HEK293 (cell line): ENCODE results near the gene SH3GLB2.

Experiments used
- BCL11B ChIP-seq: fragments of 450-650 bp; formaldehyde crosslinking; IDR thresholded peaks from 2 replicates; pipeline ENCODE4 v1.5.1; 2016; ENCODE audit warnings: low read depth, missing biosample characterization, missing genetic modification characterization
- ELK4 ChIP-seq: IDR thresholded peaks from 2 replicates; pipeline ENCODE4 v1.6.1; 2011; ENCODE audit warnings: mild to moderate bottlenecking, low read depth, low read length, borderline replicate concordance
- OSR2 ChIP-seq: fragments of 450-650 bp; formaldehyde crosslinking; IDR thresholded peaks from 2 replicates; pipeline ENCODE4 v1.5.1; 2016; ENCODE audit warnings: missing biosample characterization, missing genetic modification characterization
- SETDB1 ChIP-seq: IDR thresholded peaks from one replicate; pipeline ENCODE4 v1.6.1; 2017; ENCODE audit warnings: mild to moderate bottlenecking, low read length, moderate library complexity, mixed read lengths; ENCODE audit not compliant: insufficient read length
- TCF7L2 ChIP-seq: IDR thresholded peaks from 2 replicates; pipeline ENCODE4 v1.6.1; 2011; ENCODE audit warnings: low read depth, mild to moderate bottlenecking, inconsistent platforms, low read length, moderate library complexity, borderline replicate concordance
- ZFP3 ChIP-seq: fragments of 450-650 bp; formaldehyde crosslinking; IDR thresholded peaks from 2 replicates; pipeline ENCODE4 v1.5.1; 2016; ENCODE audit warnings: low read depth, missing biosample characterization, missing genetic modification characterization
- ZNF148 ChIP-seq: fragments of 450-650 bp; formaldehyde crosslinking; IDR thresholded peaks from 2 replicates; pipeline ENCODE4 v1.5.0; 2017; ENCODE audit warnings: missing biosample characterization, missing genetic modification characterization, borderline replicate concordance
- ZNF221 ChIP-seq: fragments of 450-650 bp; formaldehyde crosslinking; IDR thresholded peaks from 2 replicates; pipeline ENCODE4 v1.5.1; 2017; ENCODE audit warnings: missing biosample characterization, missing genetic modification characterization, borderline replicate concordance
- ZNF24 ChIP-seq: fragments of 450-650 bp; formaldehyde crosslinking; IDR thresholded peaks from 2 replicates; pipeline ENCODE4 v1.5.1; 2016; ENCODE audit warnings: missing biosample characterization, missing genetic modification characterization
- ZNF266 ChIP-seq: fragments of 450-650 bp; formaldehyde crosslinking; IDR thresholded peaks from 2 replicates; pipeline ENCODE4 v1.5.1; 2016; ENCODE audit warnings: missing biosample characterization, missing genetic modification characterization, low read depth
- ZNF280D ChIP-seq: fragments of 450-650 bp; formaldehyde crosslinking; IDR thresholded peaks from 2 replicates; pipeline ENCODE4 v1.5.1; 2016; ENCODE audit warnings: missing biosample characterization, missing genetic modification characterization
- ZNF350 ChIP-seq: fragments of 450-650 bp; formaldehyde crosslinking; IDR thresholded peaks from 2 replicates; pipeline ENCODE4 v1.5.0; 2017; ENCODE audit warnings: missing biosample characterization, mild to moderate bottlenecking, missing genetic modification characterization
- ZNF404 ChIP-seq: fragments of 450-650 bp; formaldehyde crosslinking; IDR thresholded peaks from 2 replicates; pipeline ENCODE4 v1.5.1; 2017; ENCODE audit warnings: missing biosample characterization, missing genetic modification characterization
- ZNF426 ChIP-seq: fragments of 450-650 bp; formaldehyde crosslinking; IDR thresholded peaks from 2 replicates; pipeline ENCODE4 v1.5.1; 2017; ENCODE audit warnings: missing biosample characterization, missing genetic modification characterization, mild to moderate bottlenecking, inconsistent platforms, moderate library complexity
- ZNF433 ChIP-seq: fragments of 450-650 bp; formaldehyde crosslinking; IDR thresholded peaks from 2 replicates; pipeline ENCODE4 v1.5.1; 2016; ENCODE audit warnings: missing biosample characterization, missing genetic modification characterization, low read depth
- ZNF48 ChIP-seq: fragments of 450-650 bp; formaldehyde crosslinking; IDR thresholded peaks from 2 replicates; pipeline ENCODE4 v1.5.1; 2016; ENCODE audit warnings: missing biosample characterization, missing genetic modification characterization
- ZNF518A ChIP-seq: fragments of 450-650 bp; formaldehyde crosslinking; conservative IDR thresholded peaks from 2 replicates; pipeline ENCODE4 v1.5.1; 2016; ENCODE audit warnings: low read depth, missing biosample characterization, missing genetic modification characterization
- ZNF529 ChIP-seq: fragments of 450-650 bp; formaldehyde crosslinking; IDR thresholded peaks from 2 replicates; pipeline ENCODE4 v1.5.1; 2017; ENCODE audit warnings: missing genetic modification characterization, missing biosample characterization; ENCODE audit not compliant: insufficient replicate concordance
- ZNF585B ChIP-seq: fragments of 450-650 bp; formaldehyde crosslinking; IDR thresholded peaks from 2 replicates; pipeline ENCODE4 v1.5.1; 2016; ENCODE audit warnings: missing biosample characterization, missing genetic modification characterization
- ZNF629 ChIP-seq: fragments of 450-650 bp; formaldehyde crosslinking; IDR thresholded peaks from 2 replicates; pipeline ENCODE4 v1.5.1; 2017; ENCODE audit warnings: missing biosample characterization, missing genetic modification characterization
- ZNF660 ChIP-seq: fragments of 450-650 bp; IDR thresholded peaks from 2 replicates; pipeline ENCODE4 v1.5.1; 2018; ENCODE audit warnings: missing biosample characterization, mild to moderate bottlenecking, missing genetic modification characterization
- ZNF664 ChIP-seq: fragments of 450-650 bp; formaldehyde crosslinking; IDR thresholded peaks from 2 replicates; pipeline ENCODE4 v1.5.1; 2016; ENCODE audit warnings: missing biosample characterization, missing genetic modification characterization
- ZNF677 ChIP-seq: fragments of 450-650 bp; IDR thresholded peaks from 2 replicates; pipeline ENCODE4 v1.5.0; 2018; ENCODE audit warnings: missing biosample characterization, mild to moderate bottlenecking, missing genetic modification characterization, moderate library complexity
- ZNF785 ChIP-seq: fragments of 450-650 bp; formaldehyde crosslinking; IDR thresholded peaks from 2 replicates; pipeline ENCODE4 v1.5.1; 2016; ENCODE audit warnings: missing biosample characterization, missing genetic modification characterization
- ZNF837 ChIP-seq: fragments of 450-650 bp; formaldehyde crosslinking; IDR thresholded peaks from 2 replicates; pipeline ENCODE4 v1.5.1; 2016; ENCODE audit warnings: missing biosample characterization, missing genetic modification characterization
- ZSCAN16 ChIP-seq: fragments of 450-650 bp; formaldehyde crosslinking; IDR thresholded peaks from 2 replicates; pipeline ENCODE4 v1.5.1; 2016; ENCODE audit warnings: missing biosample characterization, missing genetic modification characterization
- ZSCAN18 ChIP-seq: fragments of 450-650 bp; formaldehyde crosslinking; IDR thresholded peaks from 2 replicates; pipeline ENCODE4 v1.5.1; 2016; ENCODE audit warnings: missing biosample characterization, missing genetic modification characterization

Gene SH3GLB2

GRCh38 chr9:129036241-129036922, 8.3 kb upstream of the SH3GLB2 start, which contains the start of gene MIGA2 (continued):
- no peak for TF ChIP-seq ZNF280D (tag by site-specific recombination)
- TF ChIP-seq ZNF221 (tag by site-specific recombination), result no peak
- no peak; the same call in 1 of the 2 replicates for TF ChIP-seq ZNF660
- no peak for TF ChIP-seq ZNF664 (tag by site-specific recombination)
- no peak for TF ChIP-seq ELK4
- no peak for TF ChIP-seq ZSCAN18
- TF ChIP-seq OSR2 (tag by site-specific recombination), result peak; percentile 28; the same call in 1 of the 2 replicates
- no peak for TF ChIP-seq ZNF426 (tag by site-specific recombination)
- no peak for TF ChIP-seq BCL11B
- no peak for TF ChIP-seq ZSCAN16 (tag by site-specific recombination)
- no peak for TF ChIP-seq ZNF585B
- TF ChIP-seq ZNF785 (tag by site-specific recombination), result no peak
- TF ChIP-seq ZNF837 (tag by site-specific recombination), result peak; percentile 24; the same call in 1 of the 2 replicates
- TF ChIP-seq ZNF48, result no peak
- TF ChIP-seq ZNF24 (tag by site-specific recombination), result peak; percentile 67; the same call in 1 of the 2 replicates
- TF ChIP-seq TCF7L2, result no peak
- peak; percentile 59; the same call in 1 of the 2 replicates for TF ChIP-seq ZNF629 (tag by site-specific recombination)
- TF ChIP-seq ZNF148 (tag by site-specific recombination), result no peak
- no peak for TF ChIP-seq SETDB1
- TF ChIP-seq ZNF350 (tag by site-specific recombination), result no peak
- TF ChIP-seq ZFP3 (tag by site-specific recombination), result no peak
- no peak for TF ChIP-seq ZNF677 (tag by site-specific recombination)
- no peak for TF ChIP-seq ZNF433 (tag by site-specific recombination)
- no peak for TF ChIP-seq ZNF266 (tag by site-specific recombination)
- TF ChIP-seq ZNF529 (tag by site-specific recombination), result no peak
- TF ChIP-seq ZNF404, result no peak
- TF ChIP-seq ZNF518A, result no peak
